GM12864 (cell line): ENCODE data around the gene EHMT1.

ENCODE experiments used
- DNase-seq: peaks from one replicate; pipeline ENCODE4 v3.0.0-alpha.2; 2011; ENCODE audit warnings: low read depth
- H3K4me3 ChIP-seq: 2 replicates; pipeline ENCODE4 v1.5.1; 2011; ENCODE audit warnings: mild to moderate bottlenecking, low read depth, low read length, control low read depth
- TF ChIP-seq, protein P1 (sequence below): IDR thresholded peaks from 2 replicates; pipeline ENCODE4 v1.5.1; 2011; ENCODE audit warnings: low read depth, mild to moderate bottlenecking, moderate library complexity, low read length, control low read depth, inconsistent platforms; ENCODE audit errors: missing control alignments

EHMT1 gene

DNA sequence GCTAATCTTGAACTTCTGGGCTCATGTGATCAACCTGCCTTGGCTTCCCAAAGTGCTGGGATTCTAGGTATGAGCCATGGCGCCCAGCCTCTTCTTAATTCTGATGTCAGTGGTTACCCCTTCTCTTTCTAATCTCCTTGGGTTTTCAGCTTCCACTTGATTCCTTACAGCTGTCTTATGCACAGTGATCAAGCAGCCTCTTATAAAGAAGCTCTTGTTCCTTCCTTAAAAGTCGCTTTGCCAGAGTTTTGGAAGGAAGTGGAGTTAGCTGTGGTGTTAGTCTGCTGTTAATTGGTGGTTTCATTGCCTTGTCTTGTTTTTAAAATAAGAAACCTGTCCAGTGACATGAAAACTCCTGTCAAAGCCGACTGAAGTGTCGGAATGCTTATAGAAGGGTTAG is 130.7 kb downstream of the EHMT1 start:
- TF ChIP-seq, protein P1, sequence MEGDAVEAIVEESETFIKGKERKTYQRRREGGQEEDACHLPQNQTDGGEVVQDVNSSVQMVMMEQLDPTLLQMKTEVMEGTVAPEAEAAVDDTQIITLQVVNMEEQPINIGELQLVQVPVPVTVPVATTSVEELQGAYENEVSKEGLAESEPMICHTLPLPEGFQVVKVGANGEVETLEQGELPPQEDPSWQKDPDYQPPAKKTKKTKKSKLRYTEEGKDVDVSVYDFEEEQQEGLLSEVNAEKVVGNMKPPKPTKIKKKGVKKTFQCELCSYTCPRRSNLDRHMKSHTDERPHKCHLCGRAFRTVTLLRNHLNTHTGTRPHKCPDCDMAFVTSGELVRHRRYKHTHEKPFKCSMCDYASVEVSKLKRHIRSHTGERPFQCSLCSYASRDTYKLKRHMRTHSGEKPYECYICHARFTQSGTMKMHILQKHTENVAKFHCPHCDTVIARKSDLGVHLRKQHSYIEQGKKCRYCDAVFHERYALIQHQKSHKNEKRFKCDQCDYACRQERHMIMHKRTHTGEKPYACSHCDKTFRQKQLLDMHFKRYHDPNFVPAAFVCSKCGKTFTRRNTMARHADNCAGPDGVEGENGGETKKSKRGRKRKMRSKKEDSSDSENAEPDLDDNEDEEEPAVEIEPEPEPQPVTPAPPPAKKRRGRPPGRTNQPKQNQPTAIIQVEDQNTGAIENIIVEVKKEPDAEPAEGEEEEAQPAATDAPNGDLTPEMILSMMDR: no peak
- no peak overlapping the region for H3K4me3 ChIP-seq
- no peak for DNase-seq

DNA sequence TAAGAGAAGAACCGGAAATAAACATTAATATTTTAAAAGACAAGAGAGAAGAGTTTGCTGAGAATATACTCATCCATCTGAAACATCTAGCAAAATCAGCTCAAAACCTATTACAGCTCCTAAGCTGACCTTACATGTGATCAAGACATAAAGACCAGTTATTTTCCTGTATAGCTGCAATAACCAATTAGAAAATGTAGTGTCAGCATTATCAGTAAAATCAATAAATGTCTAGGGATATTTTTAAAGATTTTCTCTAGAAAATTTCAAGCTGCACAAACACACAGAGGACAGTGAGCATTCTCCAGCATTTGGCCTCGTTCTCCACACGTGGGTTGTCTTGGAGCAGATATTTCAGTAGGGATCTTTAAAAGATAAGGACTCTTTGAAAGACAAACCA is 131.2 kb downstream of the EHMT1 start:
- no peak overlapping the region for H3K4me3 ChIP-seq
- TF ChIP-seq, protein P1: no peak
- DNase-seq: no peak

DNA sequence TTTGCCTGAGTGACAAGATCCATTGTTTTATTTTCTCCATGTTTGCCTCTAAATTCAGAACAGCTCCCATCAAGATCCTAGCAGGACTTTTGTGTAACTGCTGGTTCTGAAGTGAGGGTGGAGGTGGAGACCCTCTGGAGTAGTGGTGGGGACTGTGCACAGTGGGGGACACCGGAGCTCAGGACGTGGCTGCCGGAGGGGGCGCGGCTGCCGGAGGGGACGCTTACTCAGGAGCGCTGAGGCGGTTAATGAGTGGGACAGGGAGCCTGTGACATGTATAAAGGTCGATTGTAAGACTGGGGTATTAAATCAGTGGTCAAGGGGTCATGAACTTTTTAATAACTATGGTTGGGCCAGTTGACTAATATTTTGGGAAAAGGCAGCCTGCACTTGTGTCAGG is 131.8 kb downstream of the EHMT1 start:
- TF ChIP-seq, protein P1: no peak
- no peak for DNase-seq
- H3K4me3 ChIP-seq: no peak overlapping the region

DNA sequence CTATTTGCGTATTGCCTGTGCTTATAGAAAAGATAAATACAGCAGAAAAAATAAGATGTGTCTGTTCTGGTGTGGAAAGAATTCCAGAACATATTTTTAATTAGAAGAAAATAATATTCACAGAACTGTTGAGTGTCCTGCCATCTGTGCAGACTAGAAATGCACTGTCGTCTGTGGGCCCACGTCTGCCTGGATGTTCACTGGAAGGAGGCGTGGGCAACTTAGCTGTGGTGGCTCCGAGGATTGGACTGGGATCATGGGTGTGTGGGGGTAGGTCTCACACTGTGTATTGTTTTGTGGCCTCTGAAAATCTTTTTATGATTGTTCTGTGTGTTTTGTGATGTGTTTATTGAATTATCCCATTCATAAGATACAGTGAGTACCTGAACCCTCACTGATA is 132.8 kb downstream of the EHMT1 start:
- no peak for DNase-seq
- TF ChIP-seq, protein P1: no peak

DNA sequence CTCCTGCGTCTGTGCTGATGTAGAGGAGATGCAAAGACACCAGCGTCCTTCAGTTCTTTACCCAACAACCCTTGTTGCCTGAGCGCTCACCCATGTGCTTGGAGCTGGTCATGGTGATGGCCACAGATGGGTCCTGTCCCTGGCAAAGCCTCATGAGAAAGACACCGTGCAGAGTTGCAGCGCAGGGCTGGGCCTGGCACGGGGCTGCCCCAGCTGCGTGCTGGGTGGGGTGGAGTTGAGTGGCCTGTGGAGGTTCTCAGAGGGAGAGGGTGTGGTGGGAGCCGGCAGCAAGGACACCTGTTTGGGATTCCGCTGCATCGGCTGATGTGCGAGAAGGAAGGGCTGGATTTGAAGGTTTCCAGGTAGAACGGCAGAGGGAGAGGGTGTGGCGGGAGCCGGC is 133.6 kb downstream of the EHMT1 start:
- no peak for DNase-seq
- H3K4me3 ChIP-seq: no peak overlapping the region
- TF ChIP-seq, protein P1: no peak

More for the DNA sequence above, 132.8 kb downstream of the EHMT1 start:
- no peak overlapping the region for H3K4me3 ChIP-seq

DNA sequence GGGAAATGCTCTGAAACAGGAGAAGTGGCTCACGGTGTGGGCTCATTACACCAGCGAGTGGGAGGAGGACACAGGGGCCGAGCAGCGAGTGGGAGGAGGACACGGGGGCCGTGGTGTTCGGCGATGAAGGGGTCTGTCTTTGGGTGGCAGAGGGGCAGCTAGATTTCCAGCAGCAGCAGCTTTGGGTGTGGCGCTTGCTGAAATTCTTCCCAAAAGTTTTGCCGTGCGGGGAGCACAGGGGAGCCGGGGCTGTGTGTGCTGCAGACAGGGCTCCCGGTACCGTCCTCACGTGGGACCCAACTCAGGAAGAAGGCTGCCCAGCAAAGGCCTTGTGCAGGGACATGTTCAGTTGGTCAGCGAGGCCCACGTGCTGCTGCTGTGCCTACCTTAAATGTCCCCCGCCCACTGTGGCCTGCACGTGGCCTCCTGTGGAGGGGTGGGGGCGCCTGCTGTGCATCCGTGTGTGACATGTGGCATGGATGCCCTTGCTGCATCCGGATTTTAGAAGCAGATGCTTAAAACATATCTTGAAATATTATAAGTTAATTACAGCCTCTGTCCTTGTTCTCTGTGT is 134.5 kb downstream of the EHMT1 start:
- H3K4me3 ChIP-seq: no peak overlapping the region
- DNase-seq: no peak
- TF ChIP-seq, protein P1: no peak

DNA sequence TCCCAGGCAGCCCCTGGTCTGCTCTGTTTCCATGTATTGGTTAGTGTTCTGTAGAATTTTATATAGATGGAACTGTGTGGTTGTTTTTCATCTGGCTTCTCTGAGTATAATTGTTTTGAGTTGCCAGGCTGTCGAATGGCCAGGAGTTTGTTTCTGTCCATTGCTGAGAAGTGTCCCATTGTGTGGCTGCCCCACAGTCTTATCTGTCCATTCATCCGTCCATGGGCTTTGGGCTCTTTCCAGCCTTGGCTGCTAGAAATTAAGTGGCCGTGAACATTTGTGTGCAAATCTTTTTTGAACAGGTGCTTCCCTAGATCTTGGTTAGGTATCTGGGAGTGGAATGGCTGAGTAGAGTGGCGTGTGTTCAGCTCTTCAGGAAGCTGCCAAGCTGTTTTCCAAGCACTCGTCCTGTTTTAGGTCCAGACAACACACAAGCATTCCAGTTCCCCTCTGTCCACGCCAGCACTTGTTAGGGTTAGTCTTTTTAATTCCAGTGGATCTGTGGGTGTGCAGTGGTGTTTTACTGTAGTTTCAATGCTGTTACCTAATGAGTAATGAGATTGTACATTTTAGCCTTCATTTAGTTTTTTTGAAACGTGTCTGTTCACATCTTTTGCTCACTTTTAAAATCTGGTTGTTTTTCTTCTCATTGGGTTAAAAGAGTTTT is 136.6 kb downstream of the EHMT1 start:
- DNase-seq: no peak
- TF ChIP-seq, protein P1: no peak
- no peak overlapping the region for H3K4me3 ChIP-seq
